NT2/D1 (cell line): ENCODE results near the gene USP5.

ENCODE experiments used
- YY1 ChIP-seq: IDR thresholded peaks from 2 replicates; pipeline ENCODE4 v1.6.1; 2011; ENCODE audit not compliant: insufficient read length, insufficient read depth
- ZNF274 ChIP-seq: IDR thresholded peaks from 2 replicates; pipeline ENCODE4 v1.6.1; 2011; ENCODE audit warnings: mild to moderate bottlenecking, low read depth, low read length

DNA sequence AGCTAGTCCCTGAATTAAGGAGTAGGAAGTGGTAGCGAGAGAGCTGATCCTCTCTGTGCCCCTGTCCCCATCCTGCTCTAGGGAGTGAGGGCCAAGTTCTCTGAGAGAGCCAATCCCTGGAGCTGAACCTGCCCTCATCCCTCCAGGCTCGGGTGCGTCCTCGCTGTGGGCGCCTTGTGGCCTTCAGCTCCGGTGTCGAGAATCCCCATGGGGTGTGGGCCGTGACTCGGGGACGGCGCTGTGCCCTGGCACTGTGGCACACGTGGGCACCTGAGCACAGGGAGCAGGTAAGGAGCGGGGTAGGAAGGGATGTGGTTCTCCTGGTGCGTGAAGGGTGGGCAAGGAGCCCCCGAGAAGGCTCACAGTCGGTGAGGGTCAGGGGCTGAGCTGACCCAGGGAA is 13.1 kb upstream of the USP5 start:
- TF ChIP-seq ZNF274 (no peak), YY1 (no peak)
